Cardiac fibroblast (primary cell): Measurements from ENCODE around the gene COX6A1.

Experiments used
- DNase-seq, 2 donors: peaks; one replicate each; pipeline versions ENCODE4 v3.0.0 to v3.0.0-alpha.2; 2010; ENCODE audit warnings: low read depth in 2 of 2
- H3K4me3 ChIP-seq, 2 donors: replicated peaks in 1 of 2; 1 replicate in 1 of 2; 2 replicates in 1 of 2; pipeline ENCODE4 v1.5.1; 2011; ENCODE audit warnings: low read depth in 2 of 2, low read length in 2 of 2, mild to moderate bottlenecking in 2 of 2, moderate library complexity in 1 of 2
- TF ChIP-seq, protein P1 (sequence below): IDR thresholded peaks from one replicate; pipeline ENCODE4 v1.5.1; 2011; ENCODE audit warnings: low read depth, mild to moderate bottlenecking, low read length, inconsistent platforms

The COX6A1 gene

DNA sequence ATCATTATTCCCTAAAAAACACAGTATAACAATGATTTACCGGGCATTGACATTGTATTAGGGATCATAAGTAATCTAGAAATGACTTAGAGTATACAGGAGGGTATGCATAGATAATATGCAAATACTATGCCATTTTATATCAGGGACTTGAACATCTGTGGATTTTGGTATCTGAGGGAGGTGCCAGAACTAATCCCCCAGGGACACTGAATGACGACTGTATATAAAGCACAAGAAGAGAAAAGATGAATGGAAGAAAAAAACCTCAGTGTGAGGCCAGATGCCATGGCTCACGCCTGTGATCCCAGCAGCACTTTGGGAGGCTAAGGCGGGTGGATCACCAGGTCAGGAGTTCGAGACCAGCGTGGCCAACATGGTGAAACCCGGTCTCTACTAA, 25.5 kb upstream of the COX6A1 start:
- H3K4me3 ChIP-seq: no peak overlapping the region
- peak in 1 of 2 donors; percentile 18 for DNase-seq
- TF ChIP-seq, protein P1, sequence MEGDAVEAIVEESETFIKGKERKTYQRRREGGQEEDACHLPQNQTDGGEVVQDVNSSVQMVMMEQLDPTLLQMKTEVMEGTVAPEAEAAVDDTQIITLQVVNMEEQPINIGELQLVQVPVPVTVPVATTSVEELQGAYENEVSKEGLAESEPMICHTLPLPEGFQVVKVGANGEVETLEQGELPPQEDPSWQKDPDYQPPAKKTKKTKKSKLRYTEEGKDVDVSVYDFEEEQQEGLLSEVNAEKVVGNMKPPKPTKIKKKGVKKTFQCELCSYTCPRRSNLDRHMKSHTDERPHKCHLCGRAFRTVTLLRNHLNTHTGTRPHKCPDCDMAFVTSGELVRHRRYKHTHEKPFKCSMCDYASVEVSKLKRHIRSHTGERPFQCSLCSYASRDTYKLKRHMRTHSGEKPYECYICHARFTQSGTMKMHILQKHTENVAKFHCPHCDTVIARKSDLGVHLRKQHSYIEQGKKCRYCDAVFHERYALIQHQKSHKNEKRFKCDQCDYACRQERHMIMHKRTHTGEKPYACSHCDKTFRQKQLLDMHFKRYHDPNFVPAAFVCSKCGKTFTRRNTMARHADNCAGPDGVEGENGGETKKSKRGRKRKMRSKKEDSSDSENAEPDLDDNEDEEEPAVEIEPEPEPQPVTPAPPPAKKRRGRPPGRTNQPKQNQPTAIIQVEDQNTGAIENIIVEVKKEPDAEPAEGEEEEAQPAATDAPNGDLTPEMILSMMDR: no peak

DNA sequence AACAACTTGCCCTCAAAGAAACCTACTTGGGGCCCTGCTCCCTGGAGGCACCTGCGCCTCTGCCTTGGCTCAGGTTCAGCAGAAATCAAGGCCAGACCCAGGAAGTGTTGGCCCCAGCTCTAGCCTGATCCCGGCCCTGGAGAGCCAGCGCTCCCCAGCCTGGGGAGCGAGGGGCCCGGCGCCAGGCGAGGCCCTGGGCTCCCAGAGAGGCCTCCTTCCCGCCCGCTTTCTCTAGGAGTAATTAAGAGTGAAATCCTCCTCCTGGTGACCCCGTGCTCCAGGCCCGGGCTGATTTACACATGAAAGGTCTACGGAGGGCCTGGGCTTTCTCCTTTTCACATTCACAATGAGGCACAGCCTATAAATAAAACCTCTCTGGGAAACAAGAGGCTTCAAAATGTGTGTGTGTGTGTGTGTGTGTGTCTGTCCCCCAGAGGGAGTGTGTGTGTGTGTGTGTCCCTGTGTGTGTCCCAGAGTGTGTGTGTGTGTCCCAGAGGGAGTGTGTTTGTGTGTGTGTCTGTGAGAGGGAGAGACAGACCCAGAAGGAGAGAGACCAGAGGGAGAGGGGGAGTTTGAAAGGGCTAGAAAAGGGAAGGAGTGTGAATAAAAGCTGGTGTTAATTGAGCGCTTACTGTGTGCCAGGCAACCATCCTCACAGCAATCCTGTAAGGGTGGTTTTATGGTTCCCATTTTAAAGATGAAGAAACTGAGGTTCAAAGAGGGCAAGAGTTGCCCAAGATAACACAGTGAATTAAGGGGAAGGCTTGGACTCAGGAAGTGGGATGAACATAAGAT, 23.8 kb upstream of the COX6A1 start:
- no peak overlapping the region for H3K4me3 ChIP-seq
- DNase-seq: no peak
- TF ChIP-seq, protein P1: no peak

DNA sequence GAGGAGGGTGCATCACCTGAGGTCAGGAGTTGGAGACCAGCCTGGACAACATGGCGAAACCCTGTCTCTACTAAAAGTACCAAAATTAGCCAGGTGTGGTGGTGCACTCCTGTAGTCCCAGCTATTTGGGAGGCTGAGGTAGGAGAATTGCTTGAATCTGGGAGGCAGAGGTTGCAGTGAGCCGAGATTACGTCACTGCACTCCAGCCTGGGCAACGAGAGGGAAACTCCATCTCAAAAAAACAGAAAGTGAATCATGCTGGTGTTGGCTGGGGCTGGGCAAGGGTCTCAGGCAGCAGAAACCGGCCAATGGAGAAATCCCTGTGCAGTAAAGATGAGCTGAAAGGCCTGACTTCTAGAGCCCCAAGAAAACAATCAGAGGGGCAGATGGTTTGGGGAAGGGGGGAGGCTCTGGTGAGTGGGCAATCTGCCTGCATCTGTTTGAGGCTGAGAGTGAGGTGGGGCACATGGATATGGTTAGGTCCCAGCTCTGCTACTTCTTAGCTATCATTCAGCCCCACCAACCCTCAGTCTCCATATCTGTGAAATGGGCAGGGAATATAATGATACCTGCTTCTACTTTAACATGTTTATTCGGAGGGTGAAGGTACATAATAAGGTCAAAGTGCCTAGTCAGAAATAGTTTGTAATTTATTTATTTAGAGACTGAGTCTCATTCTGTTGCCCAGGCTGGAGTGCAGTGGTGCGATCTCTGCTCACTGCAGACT, 21.3 kb upstream of the COX6A1 start:
- DNase-seq: no peak
- H3K4me3 ChIP-seq: no peak overlapping the region
- TF ChIP-seq, protein P1: no peak

DNA sequence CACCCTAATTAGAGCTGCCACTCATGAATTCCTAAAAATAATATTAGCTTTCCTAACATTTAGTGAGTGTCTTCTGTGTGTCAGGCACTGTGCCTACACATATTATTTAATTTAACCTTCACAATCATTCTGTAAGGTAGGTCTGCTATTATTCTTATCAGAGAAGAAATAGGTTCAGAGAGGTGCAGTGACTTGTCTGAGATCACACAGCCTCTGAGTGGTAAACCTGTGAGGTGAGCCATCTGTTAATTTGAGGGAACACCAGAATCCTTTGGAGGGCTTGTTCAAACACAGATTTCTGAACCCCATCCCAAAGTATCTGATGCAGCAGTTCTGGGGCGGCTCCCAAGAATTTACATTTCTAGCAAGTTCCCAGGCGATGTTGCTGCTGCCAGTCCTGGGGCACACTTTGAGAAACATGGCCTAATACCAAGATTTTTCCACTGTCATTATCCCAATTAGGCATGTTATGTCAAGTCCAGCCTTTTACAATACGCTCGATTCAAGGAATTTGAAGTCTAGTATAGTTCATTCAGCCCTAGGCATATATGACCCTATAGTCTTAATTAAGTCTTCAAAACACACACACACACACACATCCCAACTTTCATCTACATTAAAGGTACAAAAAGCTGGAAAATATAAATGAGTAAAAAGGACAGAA, 19.9 kb upstream of the COX6A1 start:
- TF ChIP-seq, protein P1: no peak
- no peak overlapping the region for H3K4me3 ChIP-seq
- DNase-seq: no peak

DNA sequence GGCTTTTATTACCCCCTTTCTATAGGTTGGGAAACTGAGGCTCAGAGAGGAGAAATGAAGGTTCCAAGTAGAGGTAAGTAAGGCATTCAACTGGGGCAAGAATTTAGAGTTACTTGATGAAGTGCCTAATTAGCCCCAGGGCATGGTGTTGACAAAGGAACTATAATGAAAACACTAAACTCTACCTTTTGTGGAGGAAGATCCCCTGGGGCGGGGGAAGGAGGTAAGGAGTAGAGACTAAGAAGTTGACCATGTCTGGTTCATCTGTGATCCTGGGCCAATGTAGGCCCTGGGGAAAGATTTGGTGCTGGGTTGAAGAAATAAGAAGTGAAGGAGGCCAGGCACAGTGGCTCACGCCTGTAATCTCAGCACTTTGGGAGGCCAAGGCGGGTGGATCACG, 16.2 kb upstream of the COX6A1 start:
- no peak for DNase-seq
- TF ChIP-seq, protein P1: no peak
- H3K4me3 ChIP-seq: no peak overlapping the region

DNA sequence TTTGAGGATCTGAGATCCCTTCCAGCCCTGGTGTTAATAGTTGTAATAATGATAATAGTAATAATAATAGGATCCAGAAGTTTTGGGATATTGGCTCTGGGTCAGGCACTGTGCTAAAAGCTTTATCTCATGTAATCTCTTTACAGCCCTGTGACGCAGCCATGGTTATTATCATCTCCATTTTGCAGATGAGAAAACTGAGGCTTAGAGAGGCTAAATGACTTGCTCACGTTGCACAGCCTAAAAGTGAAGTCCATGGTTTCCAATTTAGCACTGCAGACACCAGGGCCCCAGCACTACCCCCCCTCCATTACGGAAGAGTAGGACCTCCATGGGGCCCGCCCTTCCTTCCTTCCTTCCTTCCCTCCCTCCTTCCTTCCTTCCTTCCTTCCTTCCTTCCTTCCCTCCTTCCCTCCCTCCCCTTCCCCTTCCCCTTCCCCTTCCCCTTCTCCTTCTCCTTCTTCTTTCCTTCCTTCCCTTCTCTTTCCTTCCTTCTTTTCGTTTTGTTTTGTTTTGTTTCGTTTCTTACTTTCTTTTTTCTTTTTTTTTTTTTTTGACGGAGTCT, 14.9 kb upstream of the COX6A1 start:
- no peak overlapping the region for H3K4me3 ChIP-seq
- TF ChIP-seq, protein P1: no peak
- no peak for DNase-seq
